DND-41 (cell line): ENCODE measurements around the gene C17orf100.

Experiments
- EZH2 ChIP-seq: IDR thresholded peaks from 3 replicates; pipeline ENCODE4 v1.6.1; 2012; ENCODE audit warnings: borderline replicate concordance, low read depth, mild to moderate bottlenecking, moderate library complexity, low read length, inconsistent platforms; ENCODE audit not compliant: severe bottlenecking
- TF ChIP-seq, protein P1 (sequence below): IDR thresholded peaks from 2 replicates; pipeline ENCODE4 v1.5.1; 2012; ENCODE audit warnings: borderline replicate concordance, low read length, moderate library complexity, mild to moderate bottlenecking; ENCODE audit not compliant: poor library complexity, severe bottlenecking; ENCODE audit errors: extremely low read depth

DNA sequence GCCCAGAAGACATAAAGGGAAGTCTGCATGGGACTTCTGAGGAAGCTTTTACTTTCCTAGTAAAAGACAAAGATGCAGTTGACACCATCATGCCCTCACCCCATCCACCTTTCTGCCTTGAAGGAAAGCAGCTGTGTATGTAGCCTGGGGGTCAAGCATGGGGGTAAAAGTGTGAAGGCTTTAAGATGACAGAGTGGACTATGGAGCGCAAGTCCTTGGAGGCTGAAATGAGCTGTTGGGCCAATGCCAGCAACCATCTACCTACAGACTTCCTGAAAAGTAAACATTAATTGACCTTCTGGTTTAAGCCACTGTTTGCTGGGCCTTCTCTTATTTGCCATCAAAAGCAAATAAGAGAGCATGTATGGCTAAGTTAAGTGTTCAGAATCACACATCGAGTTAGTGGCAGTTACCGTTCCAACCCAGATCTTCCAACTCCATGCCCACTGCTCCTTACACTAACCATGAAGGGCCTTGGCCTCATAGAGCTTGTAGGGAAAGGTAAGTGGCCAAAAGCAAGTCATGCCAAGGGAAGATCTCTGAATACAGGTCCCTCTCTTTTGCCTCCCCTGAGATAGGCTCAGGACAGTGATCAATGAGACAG, 31.6 kb downstream of the C17orf100 start:
- TF ChIP-seq, protein P1, sequence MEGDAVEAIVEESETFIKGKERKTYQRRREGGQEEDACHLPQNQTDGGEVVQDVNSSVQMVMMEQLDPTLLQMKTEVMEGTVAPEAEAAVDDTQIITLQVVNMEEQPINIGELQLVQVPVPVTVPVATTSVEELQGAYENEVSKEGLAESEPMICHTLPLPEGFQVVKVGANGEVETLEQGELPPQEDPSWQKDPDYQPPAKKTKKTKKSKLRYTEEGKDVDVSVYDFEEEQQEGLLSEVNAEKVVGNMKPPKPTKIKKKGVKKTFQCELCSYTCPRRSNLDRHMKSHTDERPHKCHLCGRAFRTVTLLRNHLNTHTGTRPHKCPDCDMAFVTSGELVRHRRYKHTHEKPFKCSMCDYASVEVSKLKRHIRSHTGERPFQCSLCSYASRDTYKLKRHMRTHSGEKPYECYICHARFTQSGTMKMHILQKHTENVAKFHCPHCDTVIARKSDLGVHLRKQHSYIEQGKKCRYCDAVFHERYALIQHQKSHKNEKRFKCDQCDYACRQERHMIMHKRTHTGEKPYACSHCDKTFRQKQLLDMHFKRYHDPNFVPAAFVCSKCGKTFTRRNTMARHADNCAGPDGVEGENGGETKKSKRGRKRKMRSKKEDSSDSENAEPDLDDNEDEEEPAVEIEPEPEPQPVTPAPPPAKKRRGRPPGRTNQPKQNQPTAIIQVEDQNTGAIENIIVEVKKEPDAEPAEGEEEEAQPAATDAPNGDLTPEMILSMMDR: no peak
- TF ChIP-seq EZH2: no peak
